IPS-NIHi11 (cell line): ENCODE measurements around the gene BAAT.
"Not testable (repeated sequence)": the region's sequence is repeated elsewhere in the genome, so short reads cannot be mapped to it uniquely, and the experiment has no call there.

Experiments used
- DNase-seq: peaks from one replicate; pipeline ENCODE4 v3.0.0; 2012; ENCODE audit warnings: mixed read lengths, low spot score

Gene BAAT

GRCh38 chr9:101360647-101361046 lies 24.2 kb downstream of the BAAT start:
- no peak for DNase-seq

- no peak for DNase-seq
These were observed 25.1 kb downstream of the BAAT start for GRCh38 chr9:101359679-101360078.

GRCh38 chr9:101356619-101357018 lies 28.2 kb downstream of the BAAT start:
- DNase-seq: no peak

DNA sequence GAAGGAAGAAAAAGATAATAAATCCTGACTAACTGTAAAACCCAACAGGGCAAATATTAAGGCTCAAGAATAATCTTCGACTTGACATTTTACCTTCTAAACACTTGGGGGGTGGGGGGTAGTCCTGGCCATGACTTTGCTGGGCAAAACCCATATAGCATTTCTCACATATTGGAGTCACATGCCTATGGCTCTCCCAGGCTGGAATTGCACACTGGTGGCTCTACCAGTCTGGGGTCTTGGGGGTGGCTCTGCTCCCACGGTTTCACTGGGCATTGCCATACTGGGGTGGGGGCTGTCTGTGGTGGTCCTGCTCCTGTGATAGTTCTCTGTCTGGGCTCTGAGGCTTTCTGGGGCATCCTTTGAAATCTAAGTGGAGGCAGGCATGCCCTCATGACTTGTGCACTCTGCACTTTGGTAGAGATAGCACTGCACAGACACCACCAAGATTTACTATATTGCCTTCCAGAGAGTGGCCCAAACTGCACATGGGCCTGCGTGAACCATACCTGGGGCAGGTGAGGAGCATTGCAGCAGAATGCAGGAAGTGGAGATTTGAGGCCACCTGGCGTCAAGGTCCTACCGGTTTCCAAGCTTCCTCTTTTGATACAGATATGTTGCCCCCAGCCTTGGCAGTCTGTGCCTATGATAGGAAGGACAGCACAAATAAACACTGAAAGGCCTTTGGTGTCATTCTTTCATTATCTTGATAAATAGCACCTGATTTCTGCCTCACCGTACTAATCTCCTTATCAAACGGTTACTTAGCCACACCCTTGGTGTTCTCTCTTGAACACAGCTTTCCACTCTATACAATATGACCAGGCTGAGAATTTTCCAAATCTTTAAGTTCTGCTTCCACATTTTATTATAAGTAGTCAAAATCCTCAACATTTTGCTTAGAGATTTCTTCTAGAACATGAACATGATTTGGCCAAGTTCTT lies 29.8 kb downstream of the BAAT start:
- DNase-seq: no peak

GRCh38 chr9:101354143-101354764 lies 30.6 kb downstream of the BAAT start:
- no peak for DNase-seq

DNA sequence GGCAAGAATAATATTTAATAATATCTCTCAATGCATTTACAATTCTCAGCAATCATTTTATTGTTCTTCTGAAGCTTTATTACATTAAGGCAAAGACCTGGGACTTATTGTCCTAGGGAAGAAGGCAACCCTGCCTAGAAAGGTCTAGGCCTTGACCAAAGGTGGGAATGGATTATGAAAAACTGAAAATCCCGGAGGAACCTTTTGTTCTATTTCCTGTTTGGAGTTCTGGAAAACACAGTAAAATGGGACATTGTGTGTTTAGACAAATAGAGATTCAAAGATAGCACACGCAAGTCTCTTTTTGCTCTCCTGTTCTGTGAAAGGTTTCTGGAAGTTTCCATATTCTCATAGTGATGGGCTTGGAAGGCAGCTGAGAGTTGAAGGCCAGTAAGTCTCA lies 31.1 kb downstream of the BAAT start:
- DNase-seq: no peak

DNA sequence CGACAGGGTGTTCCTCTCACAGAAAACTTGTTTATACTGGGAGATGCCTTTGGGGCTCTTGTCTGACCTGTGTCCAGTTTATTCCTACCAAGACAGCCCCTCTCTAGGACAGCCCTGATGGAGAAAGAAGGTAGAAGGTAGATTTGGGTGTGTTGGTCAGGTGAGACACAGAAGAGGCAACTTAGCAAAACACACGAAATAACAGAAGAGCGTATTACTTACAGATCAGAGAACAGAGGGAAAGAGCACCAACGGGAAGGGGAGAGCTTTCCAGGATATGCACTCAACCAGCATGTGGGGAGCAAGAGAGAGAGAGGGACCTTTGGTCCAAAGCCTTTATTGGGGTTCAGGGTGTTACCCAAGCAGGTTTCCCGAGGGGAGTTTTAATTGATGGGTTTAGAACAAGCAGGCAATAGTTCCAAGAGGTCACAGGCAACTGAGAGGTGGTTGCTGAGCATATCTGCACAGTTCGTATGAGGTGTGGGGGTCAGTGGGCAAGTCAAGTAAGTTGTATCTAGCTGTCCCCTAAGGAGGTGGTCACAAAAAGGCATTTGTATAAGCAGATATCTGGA lies 31.8 kb downstream of the BAAT start:
- no peak for DNase-seq

GRCh38 chr9:101350285-101350684 lies 34.5 kb downstream of the BAAT start:
- DNase-seq: no peak

DNA sequence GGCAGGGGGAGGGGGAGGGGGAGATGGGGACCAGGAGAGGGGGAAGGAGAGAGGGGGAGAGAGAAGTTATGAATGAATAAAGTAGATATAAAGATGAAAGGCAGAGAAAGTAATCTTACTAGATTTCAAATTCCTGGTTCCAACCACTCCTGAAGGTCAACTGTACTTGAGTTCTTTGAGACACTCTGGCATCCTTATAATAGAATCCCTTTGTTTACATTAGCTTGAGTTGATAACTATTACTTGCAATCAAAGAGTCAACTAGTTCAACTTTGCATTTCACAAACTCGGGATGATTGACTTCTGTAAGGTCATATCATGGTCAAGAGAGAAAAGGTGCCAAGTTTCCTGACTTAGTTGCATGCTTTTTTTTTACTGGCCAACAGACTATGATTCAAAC lies 42.2 kb downstream of the BAAT start:
- DNase-seq: no peak

DNA sequence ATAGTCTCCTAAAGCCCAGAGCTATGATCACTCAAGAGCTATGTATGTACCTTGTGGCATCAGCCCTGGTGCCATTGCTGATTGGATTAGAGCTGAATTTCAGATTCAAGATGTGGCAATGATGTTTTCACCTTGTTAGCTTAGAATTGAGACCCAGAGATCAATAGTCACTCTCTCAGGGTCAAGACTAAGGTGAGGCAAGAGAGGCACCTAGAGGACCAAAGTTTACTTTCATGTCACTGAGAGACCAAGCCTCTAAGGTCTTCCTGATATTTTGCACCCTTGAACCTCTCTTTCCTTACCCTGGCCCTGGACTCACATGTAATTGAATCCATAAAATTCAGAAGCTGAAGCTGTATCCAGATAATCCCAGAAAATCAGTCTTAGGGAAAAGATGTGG lies 42.8 kb downstream of the BAAT start:
- DNase-seq: no peak

- no peak for DNase-seq
These were observed 47.6 kb downstream of the BAAT start for GRCh38 chr9:101337237-101337636.

DNA sequence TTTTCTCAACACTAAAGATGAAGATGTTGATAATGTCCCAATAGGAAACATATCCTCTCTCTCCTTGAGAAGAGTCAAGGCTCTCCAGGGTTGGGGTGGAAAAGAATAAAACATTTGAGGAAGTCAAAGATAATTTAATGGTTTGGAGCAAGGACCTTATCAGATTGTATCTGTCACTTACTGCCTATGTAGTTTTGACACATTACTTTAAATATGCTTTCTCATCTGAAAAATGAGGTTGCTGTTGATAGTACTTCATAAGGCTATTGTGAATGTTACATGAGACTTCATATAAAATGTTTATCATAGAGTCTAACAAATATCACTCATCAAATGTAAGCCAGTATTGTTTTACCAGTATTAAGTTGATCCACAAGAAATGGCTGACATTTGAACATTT lies 48.7 kb downstream of the BAAT start:
- DNase-seq: no peak

DNA sequence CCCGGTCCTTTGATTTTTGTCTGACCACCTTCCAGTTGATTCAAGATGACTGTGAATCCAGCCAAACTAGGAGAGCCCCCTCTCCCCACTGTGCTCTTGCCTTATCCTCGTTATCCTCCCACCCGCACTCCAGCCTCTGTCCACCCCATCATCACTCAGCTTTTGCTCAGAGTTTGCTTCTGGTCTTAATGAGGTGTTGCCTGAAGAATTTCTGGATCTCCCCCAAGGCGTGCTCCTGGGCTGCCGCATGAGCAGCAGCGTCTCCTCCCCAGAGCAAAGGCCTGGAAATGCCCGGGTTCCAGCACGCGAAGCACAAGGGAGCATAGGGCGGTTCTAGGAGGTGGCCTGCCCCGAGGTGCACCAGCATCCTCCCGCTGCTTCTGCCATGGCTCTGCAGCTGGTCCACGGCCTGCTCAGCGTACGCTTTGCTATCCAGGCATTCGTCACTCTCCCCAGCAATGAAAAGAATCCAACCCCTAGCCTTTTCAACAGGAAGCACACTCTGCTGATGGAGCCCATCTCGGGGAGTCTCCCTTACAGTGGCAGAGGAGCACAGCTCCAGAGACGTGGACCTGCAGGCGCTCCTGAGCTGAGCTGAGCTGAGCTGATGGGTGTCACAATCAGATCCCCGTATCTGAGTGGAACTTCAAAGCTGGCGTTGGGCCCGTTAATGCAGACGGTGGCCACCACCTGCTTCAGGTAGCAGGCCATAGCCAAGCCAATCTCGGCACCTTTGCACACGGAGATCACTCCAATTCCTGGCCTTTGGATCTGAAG lies 50.7 kb downstream of the BAAT start:
- no peak for DNase-seq

DNA sequence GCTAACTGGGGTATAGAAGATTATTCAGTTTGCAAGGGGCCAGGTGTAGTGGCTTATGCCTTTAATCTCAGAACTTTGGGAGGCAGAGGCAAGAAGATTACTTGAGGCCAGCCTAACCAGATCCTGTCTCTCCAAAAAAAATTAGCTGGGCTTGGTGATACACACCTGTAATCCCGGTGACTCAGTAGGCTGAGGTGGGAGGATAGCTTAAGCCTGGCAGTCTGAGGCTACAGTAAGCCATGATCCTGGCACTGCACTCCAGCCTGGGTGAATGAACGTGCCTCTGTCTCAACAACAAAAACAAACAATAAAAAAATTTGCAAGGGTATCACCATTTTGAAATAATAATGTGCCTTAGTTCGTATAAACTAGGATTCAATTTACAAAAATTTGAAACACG lies 51.3 kb downstream of the BAAT start:
- DNase-seq: no peak

DNA sequence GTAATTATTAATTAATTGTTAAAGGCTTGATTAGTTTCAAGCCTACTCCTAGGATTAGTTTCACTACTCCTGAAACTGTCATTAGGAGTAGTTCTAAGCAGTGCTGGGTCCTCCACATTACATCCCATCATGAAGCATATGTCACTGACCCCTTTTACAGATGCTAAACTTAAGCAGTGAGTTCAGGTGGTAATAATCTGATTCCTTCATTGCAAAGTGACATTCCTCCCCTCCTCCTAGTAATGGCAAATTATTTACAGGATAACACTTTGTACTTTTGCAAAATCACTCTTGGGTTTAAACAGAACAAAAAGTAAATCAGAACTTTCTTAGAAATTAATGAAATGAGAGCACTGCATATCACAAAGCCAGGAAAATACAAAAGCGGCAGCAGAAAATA lies 52.4 kb downstream of the BAAT start:
- DNase-seq: no peak

DNA sequence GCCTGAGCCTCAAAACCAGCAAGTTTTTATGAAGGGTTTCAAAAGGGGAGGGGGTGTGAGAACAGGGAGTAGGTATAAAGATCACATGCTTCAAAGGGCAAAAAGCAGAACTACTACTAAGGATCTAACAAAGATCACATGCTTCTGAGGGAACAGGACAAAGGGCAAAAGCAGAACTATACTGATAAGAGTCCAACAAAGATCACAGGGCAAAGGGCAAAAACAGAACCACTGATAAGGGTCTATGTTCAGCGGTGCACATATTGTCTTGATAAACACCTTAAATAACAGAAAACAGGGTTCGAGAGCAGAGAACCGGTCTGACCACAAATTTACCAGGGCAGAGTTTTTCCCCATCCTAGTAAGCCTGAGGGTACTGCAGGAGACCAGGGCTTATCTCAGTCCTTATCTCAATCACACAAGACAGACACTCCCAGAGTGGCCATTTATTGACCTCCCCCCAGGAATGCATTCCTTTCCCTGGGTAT lies 57.3 kb downstream of the BAAT start:
- DNase-seq: not testable (repeated sequence)

DNA sequence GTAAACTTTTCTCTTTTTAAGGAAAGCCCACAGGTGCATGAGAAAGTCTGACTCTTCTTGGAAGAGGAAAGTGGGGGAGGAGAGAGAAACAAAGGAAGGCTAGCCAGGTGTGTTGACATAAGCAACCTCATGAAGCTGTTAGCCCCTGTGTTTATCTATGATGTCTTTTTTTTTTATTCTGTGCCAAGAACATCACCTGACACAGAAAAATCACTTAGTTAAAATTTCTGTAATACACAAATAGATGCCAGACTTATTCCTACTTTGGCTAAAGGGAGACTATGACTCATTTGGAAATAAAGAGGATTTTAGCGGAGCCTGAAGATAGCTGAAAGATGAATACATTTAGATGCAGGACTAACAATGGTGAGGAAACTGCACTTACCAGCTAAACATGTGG lies 58.3 kb downstream of the BAAT start:
- no peak for DNase-seq

DNA sequence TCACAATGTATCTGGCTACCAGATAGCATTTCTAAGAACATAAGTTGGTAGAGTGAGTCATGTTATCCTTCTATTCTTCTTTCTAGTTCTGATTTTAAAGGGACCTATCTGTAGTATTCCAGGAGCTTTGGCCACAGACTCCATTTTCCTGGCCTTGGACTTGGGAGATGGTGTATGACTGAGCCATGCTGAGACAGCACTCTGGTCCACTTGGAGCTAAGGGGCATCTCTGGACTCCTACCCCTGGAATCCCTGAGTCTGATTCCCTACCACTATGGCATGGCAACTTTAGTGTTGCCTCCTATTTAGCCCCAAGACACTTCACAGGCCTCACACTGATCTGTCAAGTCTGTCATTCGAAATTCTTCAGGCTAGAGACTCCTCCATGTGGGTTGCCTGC lies 58.8 kb downstream of the BAAT start:
- no peak for DNase-seq

- no peak for DNase-seq
These were observed 59.8 kb downstream of the BAAT start for GRCh38 chr9:101325053-101325452.

DNA sequence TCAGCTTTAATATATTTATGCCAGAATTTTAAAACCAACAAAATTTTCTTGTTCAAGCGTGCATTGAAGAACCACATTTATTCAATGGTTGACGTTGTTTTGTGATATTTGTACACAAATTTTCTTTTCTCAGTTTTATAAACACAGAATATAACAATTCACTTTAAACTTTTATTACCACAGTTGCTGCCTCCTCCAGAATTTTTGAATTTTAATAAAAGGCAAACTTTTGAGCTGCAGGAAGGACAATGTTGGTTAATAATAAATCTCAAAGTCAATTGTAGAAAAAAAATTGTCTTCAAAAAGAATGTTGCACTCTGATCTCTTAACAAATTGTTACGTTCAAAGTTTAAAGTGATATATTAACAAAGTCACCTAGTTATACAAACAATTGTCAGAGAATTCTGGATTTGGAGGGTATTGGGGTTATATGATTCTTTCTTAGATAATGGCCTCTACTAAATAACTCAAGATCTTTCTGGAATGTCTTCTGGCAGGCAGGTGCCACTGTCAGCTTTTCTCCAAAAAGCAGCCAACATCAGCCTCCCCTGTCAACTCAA lies 60.5 kb downstream of the BAAT start:
- DNase-seq: no peak

GRCh38 chr9:101323129-101323528 lies 61.7 kb downstream of the BAAT start:
- no peak for DNase-seq

DNA sequence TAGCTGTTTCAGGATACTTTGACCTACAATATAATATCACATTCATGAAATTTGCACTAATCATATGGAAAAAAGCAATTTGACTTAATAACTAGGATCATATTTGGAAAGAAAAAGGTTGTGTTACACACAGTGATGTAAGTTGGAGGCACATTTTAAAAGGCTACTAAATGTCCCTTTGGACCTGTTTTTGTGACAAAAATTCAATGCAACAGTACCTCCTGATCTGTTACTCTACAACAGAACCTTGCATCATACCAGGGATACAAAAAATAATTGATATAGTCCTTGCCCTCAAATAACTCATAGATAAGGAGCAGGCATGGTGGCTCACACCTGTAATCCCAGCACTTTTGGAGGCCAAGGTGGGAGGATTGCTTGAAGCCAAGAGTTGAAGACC lies 67.1 kb downstream of the BAAT start:
- DNase-seq: no peak
